K562 (cell line): ENCODE measurements around the gene NELL1. TPM values are rescaled to one million over a fixed set of nuclear protein-coding genes. Genes with fewer than 3 reads are reported as not detected.

Experiments used
- ARNT ChIP-seq, 2 experiments: fragments of 450-650 bp; IDR thresholded peaks; 2 replicates each; pipeline ENCODE4 v1.6.1; 2016; ENCODE audit warnings: mild to moderate bottlenecking in 1 of 2
- DACH1 ChIP-seq: fragments of 450-650 bp; IDR thresholded peaks from 2 replicates; pipeline ENCODE4 v1.6.1; 2018; ENCODE audit not compliant: partially characterized antibody
- EWSR1 ChIP-seq: fragments of 450-650 bp; IDR thresholded peaks from 2 replicates; pipeline ENCODE4 v1.6.1; 2018; ENCODE audit warnings: borderline replicate concordance, mild to moderate bottlenecking, low read depth, moderate library complexity; ENCODE audit not compliant: partially characterized antibody
- MLLT1 ChIP-seq, 2 experiments: fragments of 450-650 bp; IDR thresholded peaks; 2 replicates each; pipeline ENCODE4 v1.6.1; 2016
- RHOXF2B ChIP-seq: fragments of 250-450 bp; sonication (Bioruptor Pico); conservative IDR thresholded peaks from 2 replicates; pipeline ENCODE4 v1.5.1; 2021
- SMARCA5 ChIP-seq: fragments of 450-650 bp; IDR thresholded peaks from 2 replicates; pipeline ENCODE4 v1.6.1; 2016
- ZNF609 ChIP-seq: sonication (generic); formaldehyde crosslinking; IDR thresholded peaks from 2 replicates; pipeline ENCODE4 v1.8.1; 2023; ENCODE audit warnings: missing genetic modification reagents, mild to moderate bottlenecking, borderline replicate concordance
- polyA plus RNA-seq, 8 experiments: library from polyadenylated mRNA; depleted of rRNA in 4 of 8; stranded (reverse) in 5 of 8; unstranded in 3 of 8; fragments of >200 nt; fragmentation: Nextera tagmentation in 2 of 8; fragmentation: Illumina TruSeq in 1 of 8; extraction: Ambion mirVana in 2 of 8; extraction: Trizol in 1 of 8; gene quantifications; 2 replicates each; pipeline versions ENCODE4 v1.2.1 to v1.2.3, GENCODE V29; 2011 to 2014; ENCODE audit warnings: inconsistent platforms in 1 of 8, missing spikeins in 1 of 8
- total RNA-seq, 7 experiments: library from RNA; depleted of rRNA in 6 of 7; stranded (reverse); fragments of >200 nt in 6 of 7; fragmentation: Illumina TruSeq in 2 of 7; extraction: Trizol in 2 of 7; gene quantifications; 2 replicates each; pipeline versions ENCODE4 v1.2.1 to v1.2.3, GENCODE V29; 2011 to 2021; ENCODE audit warnings: low replicate concordance in 1 of 7

The NELL1 gene
- total and polyA plus RNA-seq, 9 of the 15 experiments (the other 6 are each of a cell fraction or from before 2014, with no cell fraction given) = not detected

GRCh38 chr11:21537980-21538379, 868.6 kb downstream of the NELL1 start (continued):
- TF ChIP-seq ARNT (IDR thresholded peaks at IDR 0.05) (no peak), ZNF609 (CRISPR knock-in tag) (no peak), MLLT1 (IDR thresholded peaks at IDR 0.05) (no peak), SMARCA5 (no peak), DACH1 (no peak), RHOXF2B (CRISPR knock-in tag) (no peak), EWSR1 (no peak)
